ENCODE results near the gene SMC1A.

Gene SMC1A

DNA sequence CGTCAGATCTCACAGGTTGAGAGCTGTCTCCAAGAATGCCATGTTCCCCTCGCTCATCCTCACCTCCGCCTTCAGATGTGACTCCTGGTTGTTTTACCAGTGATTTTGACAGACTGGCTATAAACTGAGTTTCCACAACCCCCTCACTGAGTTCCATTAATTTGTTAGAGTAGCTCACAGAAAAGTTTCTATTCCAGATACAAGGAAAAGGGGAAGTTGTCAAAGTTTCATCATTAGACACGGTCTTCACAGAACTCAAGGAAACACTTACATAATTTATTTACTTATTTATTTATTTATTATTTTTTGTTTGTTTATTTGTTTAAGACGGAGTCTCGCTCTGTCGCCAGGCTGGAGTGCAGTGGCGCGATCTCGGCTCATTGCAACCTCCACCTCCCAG, 85.4 kb downstream of the SMC1A start:
- DNase-seq = no peak

DNA sequence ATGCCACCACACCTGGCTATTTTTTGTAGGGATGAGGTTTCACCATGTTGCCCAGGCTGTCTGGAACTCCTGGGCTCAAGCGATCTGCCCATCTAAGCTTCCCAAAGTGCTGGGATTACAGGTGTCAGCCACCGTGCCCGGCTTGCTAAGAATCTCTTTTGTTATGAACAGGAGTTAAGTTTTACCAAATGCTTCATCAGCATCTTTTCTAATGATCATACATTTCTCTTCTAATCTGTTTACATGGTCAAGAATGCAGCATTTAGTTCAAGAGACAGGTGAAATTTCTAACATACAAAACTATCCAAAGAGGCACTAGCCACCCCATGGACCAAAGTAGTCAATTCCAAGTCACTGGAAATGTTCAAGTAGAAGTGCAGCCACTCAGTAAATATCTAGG, 88.6 kb downstream of the SMC1A start:
- DNase-seq = no peak

DNA sequence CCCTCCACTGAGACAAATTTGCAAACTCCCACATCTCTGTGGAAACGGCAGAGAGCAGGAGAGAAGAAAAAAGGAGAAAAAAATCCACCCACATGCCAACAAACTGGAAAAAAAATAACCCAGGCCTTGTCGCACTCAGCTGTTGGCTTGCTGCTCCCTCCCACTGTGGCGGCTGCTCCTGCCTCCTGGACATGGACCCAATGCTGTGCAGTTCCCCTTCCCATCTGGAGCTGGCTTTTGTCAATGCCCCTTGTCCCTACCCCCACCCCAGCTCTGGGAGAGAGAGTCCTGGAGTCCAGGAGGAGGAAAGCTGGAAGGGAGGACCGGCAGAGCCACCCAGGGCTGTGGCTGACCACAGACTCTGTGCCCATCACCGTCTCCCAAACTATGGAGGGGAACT, 90.2 kb downstream of the SMC1A start:
- DNase-seq = no peak

DNA sequence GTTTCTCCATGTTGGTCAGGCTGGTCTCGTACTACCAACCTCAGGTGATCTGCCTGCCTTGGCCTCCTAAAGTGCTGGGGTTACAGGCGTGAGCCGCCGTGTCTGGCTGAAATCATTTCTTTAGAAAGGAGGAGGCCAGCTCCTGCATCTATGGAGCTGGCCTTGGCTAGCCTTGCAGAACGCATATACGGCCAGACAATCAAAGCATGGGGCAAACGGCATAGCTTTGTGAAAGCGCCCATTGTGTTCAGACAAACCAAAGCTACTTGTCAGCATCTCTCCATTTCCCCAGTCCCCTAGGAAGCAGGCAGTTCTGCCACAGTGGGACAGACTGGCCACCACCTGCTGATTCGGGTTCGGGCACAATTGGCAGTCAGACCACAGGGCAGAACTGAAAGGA, 92.1 kb downstream of the SMC1A start:
- no peak for DNase-seq

DNA sequence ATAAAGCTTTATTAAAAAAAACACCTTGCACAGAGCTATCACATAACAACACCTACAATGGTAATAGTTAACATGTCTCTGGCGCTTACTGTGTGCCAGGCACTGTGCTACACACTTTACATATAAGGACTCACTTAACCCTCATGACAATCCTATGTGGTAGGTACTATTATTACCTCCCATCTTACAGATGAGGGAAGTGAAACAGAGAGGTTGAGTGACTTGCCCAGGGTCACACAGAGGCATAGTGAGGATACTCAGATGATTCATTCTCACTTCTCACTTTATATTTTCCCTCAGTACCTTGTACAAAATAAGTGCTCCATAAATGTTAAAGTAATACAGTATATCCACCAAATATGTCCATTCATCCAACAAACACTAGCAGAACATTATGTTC, 97.7 kb downstream of the SMC1A start:
- DNase-seq = no peak

Data from hematopoietic multipotent progenitor cell treated with erythropoietin and hydrocortisone succinate and interleukin-3 and kit ligand, for 8 days (in vitro differentiated cells).